Measurements from ENCODE around the gene MTX1.
"Not testable (repeated sequence)": the region's sequence is repeated elsewhere in the genome, so short reads cannot be mapped to it uniquely, and the experiment has no call there.

MTX1 gene

GRCh38 chr1:155189926-155190325, 18.6 kb upstream of the MTX1 start:
- not testable (repeated sequence) for DNase-seq

- no peak for DNase-seq
Observed at GRCh38 chr1:155191904-155192303, 16.6 kb upstream of the MTX1 start.

GRCh38 chr1:155192346-155193274, 15.9 kb upstream of the MTX1 start:
- DNase-seq: peak; percentile 96

- DNase-seq: peak; percentile 99
Observed at GRCh38 chr1:155193275-155193990, 15.1 kb upstream of the MTX1 start.

DNA sequence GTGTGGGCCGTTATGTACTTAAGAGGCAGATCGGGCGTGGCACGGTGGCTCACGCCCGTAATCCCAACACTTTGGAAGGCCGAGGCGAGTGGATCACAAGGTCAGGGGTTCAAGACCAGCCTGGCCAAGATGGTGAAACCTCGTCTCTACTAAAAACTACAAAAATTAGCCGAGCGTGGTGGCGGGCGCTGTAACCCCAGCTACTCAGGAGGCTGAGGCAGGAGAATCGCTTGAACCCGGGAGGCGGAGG, 14.6 kb upstream of the MTX1 start:
- not testable (repeated sequence) for DNase-seq

- no peak for DNase-seq
Observed at GRCh38 chr1:155195201-155196102, 13.0 kb upstream of the MTX1 start.

- no peak for DNase-seq
Observed at GRCh38 chr1:155196103-155196892, 12.2 kb upstream of the MTX1 start.

- DNase-seq: no peak
Observed at GRCh38 chr1:155196893-155197638, 11.4 kb upstream of the MTX1 start.

DNA sequence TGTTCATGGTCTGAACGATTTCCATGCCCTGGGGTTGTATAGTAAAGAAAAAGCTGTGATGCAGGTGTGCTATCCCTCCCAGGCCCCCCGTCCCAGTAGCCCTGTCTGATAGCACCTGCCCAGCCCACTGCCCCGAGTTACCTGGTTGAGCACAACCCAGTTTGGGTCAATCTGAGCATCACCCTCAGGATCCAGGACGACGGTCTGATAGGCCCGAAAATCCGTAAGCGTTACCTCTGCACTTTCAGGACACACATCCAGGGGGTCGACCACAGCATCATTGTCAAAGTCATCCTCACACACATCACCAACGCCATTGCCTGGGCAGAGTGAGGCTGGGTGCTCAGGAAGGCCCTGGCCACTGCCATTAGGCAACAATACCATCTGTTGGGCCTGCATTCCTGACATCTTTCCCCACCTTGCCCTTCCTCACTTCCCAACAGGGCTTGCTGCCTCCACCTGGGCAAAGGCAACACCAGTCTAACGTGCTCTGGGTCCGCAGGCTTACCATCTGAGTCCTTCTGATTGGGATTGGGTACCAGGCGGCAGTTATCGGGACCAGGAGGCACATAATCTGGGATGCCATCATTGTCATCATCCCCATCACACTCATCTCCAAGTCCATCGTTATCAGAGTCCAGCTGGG, 10.5 kb upstream of the MTX1 start:
- DNase-seq: no peak

DNA sequence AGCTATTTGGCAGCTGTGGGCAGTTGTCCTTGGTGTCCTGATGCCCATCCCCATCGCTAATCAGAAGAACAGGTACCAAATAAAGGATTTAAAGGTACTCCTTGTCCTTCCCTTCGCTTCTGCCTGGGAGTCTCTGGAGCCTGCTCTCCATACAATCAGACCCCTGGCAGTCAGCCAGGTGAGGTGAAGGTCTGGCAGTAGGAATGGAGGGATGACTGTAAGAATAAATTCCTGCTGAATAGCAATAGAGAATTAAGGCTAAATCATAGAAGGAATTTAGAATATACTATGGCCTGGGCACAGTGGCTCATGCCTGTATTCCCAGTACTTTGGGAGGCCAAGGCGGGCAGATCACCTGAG, 10.0 kb upstream of the MTX1 start:
- DNase-seq: no peak

GRCh38 chr1:155199792-155200191, 8.7 kb upstream of the MTX1 start:
- no peak for DNase-seq

DNA sequence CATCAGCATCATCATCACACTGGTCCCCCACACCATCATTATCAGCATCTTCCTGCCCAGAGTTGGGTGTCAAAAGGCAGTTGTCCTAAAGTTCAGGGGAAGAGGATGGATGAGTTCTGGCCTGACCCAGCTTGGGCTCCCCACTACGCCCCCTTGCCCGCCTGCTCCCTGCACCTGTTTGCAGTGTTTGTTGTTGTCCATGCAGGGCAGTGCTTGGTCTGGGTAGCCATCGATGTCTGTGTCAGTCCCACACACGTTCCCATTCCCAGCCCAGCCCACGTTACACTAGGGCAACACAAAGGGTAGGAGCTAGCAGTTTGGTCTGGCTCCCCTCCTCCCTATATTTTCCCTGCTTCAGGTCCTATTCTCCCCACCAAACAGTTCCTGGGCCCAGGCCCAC, 7.6 kb upstream of the MTX1 start:
- DNase-seq: no peak

DNA sequence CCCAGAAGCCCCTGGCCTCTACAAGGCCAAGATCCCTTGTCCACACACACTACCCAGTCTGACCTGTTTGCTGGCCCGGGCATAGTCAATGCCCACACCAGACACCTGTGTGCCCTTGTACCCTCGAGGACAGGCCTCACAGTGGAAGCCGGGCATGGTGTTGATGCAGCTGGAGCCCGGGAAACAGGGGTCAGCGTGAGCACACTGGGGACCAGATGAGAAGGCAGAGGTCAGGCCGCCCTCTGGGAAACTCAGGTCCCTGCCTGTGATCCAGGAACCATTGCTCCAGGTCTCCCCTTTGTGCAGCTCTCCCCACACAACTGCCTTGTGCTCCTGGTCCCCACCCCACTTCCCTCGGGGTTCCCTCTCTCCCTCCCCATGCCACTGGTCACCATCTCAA, 6.3 kb upstream of the MTX1 start:
- DNase-seq: no peak

GRCh38 chr1:155202731-155203515, 5.6 kb upstream of the MTX1 start:
- DNase-seq: no peak

DNA sequence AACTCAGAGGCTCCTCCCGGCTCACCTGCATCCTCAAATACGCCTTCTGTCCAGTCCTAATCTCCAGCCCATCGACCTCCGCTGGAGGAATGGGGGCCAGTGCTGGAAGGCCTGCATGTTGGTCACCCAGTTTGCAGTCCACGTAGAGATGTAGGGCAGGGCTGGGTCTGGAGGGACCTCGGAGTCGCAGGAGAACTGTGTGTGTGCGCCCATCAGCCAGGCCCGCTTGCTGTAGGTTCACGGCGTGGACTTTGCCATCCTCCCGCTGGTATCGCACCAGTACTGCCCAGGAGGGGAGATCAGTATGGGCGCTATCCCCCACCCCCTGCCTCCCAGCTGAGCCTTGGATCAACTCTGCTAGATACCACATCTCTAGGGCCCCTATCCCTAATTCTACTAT, 3.5 kb upstream of the MTX1 start:
- DNase-seq: no peak

DNA sequence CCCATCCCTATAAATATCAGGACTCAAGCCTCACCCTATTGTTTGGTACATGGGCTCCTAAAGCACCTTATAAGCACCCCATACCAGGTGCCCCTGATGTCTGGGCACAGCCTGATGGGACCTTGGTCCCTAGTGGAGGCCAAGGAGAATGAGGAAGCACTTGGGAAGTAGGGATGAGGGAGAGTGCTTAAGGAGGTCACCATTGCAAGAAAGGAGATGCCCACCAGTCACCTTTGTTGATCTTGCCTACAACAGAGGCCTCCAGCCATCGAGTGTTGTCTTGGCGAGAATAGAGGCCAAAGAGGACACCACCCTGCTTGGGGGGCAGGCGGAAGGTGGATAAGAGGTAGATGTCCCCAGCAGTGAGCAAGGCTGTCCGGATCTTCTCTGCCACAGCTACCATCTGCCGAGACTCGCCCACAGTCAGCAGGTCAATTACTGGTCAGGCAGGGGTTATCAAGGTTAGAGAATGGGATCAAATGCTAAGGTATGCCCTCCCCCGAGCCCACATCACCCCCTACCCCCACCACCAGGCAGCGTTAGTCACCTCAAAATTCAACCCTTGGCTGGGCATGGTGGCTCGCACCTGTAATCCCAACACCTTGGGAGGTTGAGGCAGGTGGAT, 2.4 kb upstream of the MTX1 start:
- no peak for DNase-seq

GRCh38 chr1:155206891-155207805, 1.3 kb upstream of the MTX1 start:
- peak; percentile 93 for DNase-seq

- no peak for DNase-seq
Observed at GRCh38 chr1:155207806-155208540, 522 bp upstream of the MTX1 start, which contains the start of gene THBS3. THBS3 (minus strand) TSS chr1:155207897; CDS start chr1:155207876, 21 bp downstream.

Measured in OCI-M1 (cell line).